ENCODE results near the gene ACOXL.

Gene ACOXL

DNA sequence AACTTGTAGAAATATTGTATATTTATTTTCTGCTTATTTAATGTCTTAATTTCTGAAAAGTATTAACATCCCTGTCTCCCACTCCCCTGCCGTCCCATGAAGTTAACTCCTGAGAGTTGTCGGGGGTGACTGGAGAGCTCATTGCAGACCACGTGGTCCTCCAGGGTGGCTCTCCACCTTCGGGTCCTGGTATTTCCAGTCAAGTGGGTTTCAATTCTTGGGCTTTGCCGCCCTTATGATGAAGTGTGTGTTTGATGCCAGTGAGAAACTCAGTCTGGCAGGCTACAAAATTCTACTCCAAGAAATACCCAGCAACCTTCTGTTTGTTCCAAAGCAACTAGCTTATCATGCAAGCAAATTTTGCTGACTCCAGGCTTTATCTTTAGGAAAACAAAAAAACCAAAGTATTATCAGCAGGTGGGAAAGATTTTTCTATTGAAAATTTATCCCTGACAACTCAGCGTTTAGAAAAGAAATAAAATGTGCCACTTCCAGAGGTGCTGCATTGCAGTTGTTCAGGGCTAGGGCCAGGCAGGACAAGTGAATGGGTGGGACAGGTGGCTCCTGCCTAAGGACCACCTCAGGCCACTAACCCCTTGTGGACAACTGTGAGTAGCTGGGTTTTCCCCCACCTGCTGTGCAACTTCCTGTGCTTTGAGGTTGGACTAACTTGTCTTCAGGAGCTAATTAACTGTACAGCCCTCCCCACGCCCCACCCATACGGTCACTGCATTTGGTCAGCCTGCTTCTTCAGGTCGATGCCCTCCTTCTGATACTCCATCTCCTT lies 434.9 kb downstream of the ACOXL start:
- no peak for DNase-seq (ENCODE audit: low read depth)

DNA sequence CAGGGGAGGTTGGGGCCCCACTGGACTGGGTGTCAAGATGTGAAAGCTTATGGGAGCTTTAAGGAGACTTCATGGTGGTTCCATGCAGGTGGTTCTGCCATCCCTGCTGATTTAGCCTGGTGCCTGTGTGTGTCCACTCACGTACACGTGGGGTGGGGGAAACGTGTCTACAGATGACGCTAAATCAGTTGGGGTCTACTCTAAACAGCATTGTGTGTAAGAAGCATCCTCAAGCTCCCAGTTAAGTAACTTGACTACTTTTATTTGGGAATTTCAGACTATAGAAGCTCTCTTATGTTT lies 435.4 kb downstream of the ACOXL start:
- DNase-seq (ENCODE audit: low read depth), result no peak
